ENCODE data around the gene SCMH1.
"Not testable (repeated sequence)": the region's sequence is repeated elsewhere in the genome, so short reads cannot be mapped to it uniquely, and the experiment has no call there.

SCMH1 gene

DNA sequence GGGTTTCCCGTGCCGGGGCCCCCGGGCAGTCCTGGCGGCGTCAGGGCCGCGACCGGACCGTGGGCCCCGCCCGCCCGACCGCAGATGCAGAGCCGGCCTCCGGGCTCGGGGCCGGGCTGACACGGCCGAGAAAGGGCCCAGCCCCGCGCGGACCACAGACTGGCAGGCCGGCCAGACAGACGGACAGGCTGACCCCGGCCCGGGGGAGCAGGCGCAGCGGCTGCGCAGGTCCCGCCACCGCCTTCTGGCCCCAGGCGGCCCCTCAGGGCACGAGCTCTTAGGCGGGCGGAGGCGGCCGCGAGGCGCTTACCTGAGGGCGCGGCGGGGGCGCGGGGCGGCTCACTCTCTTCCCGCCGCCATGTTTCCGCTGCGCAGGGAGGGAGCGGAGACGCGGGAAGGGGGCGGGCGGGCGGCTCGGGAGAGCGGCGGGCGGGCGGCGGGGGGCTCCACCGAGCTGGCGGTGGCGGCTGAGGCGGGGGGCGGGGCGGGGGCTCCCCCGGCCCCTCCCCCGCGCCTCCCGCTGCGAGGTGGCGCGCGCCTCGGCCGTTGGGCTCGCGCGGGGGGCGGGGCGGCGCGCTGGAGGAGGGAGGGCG is at the start of gene SCMH1:
Gene SCMH1 (minus strand): TSS at position 558 of the 593 bp plus-strand sequence. CDS start 56,173 bp downstream, outside the sequence.
- peak; percentile 43 for DNase-seq (ENCODE audit: low spot score)

DNA sequence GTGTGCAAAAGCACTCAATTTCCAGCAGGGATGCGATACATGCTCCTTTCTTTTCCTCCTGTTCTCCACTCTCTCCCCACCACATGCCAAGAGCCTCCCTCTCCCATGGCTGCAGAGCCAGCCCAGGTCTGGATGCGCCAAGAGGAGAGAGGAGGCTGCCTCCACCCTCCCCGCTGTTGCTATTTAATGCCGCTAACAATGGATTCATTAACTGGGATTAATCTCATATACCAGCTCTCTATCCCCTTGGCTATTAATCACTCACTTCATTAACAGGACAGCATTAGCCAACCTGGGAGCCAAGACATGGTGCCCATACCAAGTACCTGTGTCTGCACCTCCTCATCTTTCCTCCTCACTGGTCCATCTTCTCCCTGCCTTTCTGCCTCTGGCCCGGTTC is 49.1 kb upstream of the SCMH1 start:
- no peak for DNase-seq (ENCODE audit: low spot score)

DNA sequence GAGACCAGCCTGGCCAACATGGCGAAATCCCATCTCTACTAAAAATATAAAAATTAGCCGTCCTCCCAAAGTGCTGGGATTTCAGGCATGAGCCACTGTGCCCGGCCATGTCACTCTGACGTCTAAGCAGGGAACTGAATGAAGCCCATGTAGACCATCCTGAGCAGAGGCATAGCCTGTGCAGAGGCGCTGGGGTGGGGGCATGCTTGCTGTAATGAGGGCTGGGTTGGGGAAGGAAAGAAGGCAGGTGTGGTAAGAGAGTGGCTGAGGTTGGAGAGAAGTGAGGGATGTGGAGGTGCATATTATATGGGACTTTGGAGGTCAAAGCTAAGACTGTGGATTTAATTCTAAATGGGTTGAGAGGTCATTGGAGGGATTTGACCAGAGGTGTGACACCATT is 47.1 kb upstream of the SCMH1 start:
- no peak for DNase-seq (ENCODE audit: low spot score)

DNA sequence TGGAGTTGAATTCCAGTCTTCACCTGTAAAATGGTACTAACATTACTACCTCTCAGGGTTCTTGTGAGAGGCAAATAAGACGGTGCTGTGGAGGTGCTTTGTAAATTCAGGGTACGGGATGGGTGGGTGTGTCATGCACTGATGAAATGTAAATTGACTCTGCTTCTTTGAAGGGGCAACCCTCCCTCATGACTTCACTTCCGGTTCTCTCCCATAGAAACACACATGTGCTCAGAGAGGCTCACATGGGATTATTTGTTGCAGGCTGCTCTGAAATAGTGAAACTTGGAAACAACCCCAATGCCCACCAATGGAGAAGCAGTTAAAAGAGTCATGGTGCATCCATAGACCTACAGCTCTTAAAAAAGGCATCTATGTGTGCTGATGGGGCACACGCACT is 44.9 kb upstream of the SCMH1 start:
- DNase-seq (ENCODE audit: low spot score), result no peak

DNA sequence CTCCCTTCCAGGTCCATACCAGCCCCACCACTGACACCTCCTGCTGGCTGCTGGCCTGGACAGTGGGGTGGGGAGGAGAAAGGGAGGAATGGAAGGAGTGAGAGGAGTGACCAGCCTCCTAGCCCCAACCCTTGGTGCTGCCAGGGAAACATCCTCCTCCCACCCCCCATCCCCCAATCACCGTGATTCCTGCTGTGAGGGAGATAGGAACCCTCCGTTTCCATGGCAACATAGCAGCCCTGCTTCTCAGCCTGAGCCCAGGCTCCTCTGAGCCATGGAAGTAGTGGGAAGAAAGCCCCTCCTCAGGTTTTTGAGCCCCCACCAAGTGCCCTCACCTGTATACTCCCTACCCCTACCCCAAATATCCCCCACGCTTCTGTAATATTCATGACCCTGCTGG is 44.4 kb upstream of the SCMH1 start:
- DNase-seq (ENCODE audit: low spot score), result no peak

DNA sequence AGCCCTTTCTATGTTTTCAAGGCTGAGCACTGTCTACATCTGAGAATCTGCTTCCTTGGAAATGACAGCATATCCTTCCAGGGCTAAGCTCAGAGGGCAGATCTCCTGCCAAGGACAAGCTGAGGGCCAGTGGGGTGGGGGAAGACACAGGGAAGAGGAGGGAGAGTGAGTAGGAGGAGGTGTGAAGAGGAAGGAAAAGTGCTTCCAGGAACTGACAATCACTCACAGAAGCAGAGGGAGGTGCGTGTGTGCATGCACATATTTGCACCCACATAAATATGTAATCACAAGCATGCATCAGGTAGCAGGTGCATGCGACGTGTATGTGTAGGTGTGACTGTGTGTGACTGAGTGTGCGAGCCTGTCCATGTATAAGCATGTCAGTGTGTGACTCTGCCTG is 43.7 kb upstream of the SCMH1 start:
- DNase-seq (ENCODE audit: low spot score), result no peak

DNA sequence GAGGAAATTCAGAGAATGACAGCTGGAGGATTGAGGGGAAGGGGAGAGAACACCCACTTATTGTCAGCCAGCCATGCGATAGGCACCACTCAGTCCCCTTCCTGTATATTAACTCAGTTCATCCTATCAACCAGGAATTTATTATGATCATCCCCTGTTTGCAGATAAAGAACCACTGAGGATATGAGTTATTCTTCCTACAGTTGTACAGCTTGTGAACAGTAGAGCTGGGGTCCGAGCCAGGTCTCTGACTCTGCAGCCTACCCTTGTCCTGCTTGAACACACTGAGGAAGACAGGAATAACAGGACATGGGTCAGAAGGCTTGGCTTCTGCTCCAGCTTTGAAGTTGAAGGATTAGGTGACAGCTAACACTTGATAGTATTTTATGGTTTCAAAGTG is 42.0 kb upstream of the SCMH1 start:
- DNase-seq (ENCODE audit: low spot score), result no peak

DNA sequence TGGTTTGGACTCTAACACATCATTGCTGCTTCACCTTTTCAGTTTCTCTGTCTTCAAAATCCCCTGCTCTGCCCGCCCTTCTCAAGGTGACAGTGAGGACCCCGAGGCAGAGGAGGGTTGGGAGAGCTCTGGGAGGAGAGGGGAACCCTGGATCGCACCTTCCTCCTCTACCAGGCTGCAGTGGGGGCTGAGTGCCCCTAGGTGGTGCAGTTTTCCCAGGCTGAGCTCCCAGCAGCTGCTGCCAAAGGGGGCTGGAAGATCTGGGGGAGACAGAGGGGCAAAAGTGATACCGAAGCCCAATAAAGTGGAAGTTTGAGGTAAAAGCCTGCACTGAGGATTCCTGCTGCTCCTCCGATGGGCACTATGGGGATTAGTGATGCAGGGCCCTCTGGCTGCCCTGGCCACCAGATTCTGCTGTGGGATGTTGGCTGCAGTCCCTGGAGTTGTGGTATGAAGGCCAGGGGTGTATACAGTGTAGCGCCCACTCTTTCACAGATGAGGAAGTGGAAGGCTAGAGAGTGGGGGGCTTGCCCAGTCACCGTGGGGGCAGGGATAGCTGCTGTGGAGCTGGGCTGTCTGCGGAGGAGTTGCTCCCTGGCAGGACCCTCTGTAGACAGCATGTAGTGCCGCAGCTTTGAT is 40.7 kb upstream of the SCMH1 start:
- DNase-seq (ENCODE audit: low spot score), result peak; percentile 9

DNA sequence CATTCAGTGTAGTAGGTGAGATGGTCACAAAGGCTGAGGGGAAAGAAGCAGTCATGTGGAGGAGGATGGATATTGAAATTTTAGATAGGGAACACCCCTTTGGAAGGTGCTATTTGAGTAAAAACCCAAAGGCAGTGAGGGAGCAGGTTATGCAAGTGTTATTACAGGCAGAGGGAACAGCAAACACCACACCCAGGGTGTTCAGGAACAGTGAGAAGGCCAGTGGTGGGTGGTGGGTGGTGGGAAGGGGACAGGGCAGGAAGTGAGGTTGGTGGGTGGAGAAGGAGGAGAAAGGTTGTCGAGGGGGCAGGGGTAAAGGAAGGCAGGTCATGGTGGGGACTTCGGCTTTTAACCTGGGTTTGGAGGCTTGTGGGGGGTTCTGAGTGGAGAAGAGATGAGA is 39.2 kb upstream of the SCMH1 start:
- no peak for DNase-seq (ENCODE audit: low spot score)

DNA sequence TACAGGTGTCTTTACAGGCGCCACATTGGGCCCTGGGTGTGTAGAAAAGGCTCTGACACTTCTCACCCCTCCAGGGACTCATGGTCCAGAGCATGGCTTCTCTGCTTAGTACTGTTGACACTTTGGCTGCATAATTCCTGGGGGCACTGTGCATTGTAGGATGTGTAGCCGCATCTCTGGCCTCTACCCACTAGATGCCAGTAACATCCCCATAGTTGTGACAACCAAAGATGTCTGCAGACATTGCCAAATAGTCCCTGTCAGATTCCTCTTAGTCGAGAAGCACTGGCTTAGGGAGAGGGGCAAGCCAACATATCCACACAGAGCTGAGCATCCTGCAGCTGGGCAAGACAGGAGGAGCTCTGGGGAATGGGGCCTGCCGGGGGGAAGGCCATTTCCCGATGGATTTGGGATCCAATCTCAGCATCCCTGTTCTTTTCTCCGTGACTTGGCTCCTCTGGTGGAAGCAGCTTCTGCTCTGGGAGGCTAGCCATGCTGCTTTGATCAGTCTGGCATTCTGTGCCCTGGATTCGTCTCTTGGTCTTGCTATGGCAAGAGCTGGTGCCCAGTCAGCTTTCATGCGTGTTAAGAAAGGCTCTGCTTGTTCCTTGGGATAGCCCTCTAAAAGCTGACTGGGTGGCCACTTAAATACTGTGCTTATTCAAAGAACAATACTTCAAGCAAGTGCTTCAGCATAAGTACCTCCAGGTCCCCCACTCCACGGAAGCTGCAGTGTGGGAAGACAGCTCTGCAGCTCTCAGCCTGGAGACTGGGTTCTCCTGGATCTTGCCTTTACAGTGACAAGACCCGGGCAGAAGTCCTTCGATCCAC is 38.3 kb upstream of the SCMH1 start:
- DNase-seq (ENCODE audit: low spot score), result no peak

DNA sequence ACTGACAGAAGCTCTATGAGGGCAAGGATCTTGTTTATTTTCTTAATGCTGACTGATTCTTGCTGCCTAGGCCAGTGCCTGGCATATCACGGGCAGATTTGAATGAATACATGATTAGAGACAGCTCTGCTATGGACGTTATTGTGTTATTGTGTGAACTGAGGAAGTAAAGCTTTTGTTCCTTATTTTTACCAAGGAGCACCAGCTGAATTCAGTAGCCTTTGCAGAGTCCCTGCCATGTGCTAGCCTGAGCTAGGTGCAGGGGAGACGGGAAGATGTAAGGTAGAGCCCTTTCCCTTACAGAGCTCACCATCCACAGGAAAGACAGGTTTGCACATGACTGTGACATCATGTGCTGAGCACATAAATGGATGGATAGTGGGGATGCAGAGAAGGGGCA is 36.0 kb upstream of the SCMH1 start:
- no peak for DNase-seq (ENCODE audit: low spot score)

DNA sequence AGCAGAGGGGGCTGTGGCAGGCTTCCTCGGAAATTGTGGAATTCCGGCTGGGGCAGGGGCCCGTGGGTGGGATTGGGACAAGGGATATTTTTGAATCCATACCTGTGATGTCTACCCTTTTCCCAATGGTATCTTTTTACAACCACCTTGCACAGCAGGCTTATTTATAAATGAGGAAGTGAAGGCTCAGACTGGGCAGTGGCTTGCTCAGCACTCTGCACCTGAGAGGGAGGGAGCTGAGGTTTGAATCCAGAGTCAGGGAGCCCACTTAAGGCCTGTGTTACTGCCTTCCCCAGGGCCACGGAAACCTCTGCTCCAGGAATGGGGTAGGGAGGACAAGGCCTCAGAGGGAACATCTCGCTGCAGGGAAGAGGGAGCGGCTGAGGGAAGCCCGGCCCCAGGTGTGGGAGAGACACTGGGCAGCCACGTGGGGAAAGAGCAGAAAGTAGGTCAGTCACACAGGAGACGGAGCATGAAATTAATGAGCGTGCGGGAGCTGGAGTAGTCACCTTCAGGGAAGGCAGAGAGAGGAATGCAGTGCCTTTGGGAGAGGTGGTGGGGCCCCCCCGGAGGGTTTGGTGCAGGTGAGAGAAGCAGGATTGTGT is 35.4 kb upstream of the SCMH1 start:
- no peak for DNase-seq (ENCODE audit: low spot score)

DNA sequence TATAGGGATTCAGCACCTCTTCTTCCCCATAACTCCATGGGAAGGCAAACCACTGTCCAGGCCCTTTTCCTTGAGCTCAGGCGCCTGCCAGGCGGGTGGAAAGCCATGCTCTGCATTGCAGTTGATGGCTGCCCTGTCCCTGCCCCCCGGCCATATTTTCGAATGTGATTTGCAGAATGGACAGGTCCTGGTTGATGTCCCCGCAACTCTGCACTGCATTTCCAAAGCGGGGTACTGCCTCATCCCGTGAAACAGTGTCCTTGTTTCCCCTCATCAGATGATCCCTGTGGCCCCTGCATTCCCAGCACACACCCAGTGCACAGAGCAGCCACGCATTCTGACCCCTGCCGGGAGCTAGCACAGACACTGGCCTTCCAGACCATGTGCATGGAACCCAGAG is 33.7 kb upstream of the SCMH1 start:
- DNase-seq (ENCODE audit: low spot score), result no peak

DNA sequence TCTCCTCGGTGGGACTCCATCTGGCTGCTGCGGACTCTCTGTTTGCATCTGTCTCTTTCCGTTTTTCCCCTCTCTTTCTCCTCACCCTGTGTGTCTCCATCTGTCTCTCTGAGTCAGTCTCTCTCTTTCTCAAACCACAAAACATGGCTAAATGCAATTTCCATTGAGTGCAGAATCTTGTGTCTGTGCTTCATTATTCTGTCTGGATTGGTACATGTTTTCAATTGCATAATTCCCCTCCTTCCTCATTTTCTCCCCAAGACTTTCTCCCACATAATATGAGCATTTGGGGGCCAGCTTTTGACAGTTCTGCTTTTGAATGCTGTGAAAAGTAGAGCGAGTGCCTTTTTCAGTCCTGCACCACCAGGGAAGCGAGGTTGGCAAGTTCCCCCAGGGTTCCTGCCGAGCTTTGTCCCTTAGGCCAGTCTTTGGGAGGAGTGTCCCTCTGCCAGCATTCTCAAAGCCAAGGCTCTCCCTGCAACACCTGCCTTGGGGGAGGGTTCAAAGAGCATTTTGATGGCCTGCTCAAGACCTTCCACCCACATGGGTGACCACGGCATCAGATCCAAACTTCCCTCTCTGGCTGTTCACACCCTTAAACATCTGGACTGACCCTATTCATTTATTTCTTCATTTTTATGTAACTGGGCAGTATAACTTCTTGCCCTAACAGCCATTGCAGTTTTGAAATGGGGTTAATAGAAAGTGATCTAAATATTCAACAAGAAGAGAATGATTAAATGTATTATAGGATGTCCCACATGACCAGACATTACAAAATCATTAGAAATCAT is 32.8 kb upstream of the SCMH1 start:
- DNase-seq (ENCODE audit: low spot score), result no peak

DNA sequence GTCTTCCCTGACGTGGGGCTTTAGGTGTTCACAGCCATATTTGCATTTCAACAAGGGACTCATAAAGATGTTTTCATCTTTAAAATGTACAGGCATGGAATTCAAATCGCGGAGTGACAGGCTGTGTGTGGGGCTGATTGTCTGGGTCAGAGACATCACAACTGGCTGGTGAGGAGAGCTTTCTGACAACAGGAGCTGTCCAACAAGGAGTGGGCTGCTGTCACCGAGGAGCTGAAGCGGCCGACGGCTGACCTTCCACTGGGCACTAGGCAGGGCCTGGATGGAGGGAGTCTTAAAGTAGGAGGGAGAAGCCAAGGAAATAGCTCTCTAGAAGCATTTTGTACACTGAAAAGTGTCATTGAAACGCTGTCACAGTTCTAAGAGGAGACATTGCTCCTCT is 30.5 kb upstream of the SCMH1 start:
- no peak for DNase-seq (ENCODE audit: low spot score)

DNA sequence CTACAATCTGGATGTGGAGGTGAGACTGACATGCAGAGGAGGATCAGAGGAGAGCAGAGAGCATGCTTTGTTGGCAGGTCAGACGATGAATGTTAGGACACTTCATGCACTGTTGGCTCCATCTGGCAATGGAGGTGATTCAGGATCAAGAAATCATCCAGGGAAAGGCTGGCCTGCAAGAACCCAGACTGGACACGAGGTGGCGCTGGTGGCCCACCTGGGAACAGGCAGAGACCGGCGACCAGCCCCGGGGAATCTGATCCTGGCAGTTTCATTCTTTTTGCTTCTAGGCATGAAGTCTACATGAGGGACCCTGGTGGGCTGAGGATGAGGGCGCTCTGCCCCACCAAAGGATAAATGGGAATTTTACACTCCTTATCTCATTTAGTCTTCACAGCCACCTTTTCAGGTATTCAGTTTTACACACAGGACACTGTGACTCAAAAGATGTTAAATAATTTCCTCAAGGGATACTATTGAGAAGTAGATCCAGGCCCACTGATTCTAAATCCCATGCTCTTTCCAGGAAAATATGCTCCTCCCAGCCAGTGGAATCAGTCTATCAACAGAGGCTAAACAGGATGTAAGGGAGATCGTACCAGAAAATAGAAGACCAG is 26.2 kb upstream of the SCMH1 start:
- peak; percentile 61 for DNase-seq (ENCODE audit: low spot score)

DNA sequence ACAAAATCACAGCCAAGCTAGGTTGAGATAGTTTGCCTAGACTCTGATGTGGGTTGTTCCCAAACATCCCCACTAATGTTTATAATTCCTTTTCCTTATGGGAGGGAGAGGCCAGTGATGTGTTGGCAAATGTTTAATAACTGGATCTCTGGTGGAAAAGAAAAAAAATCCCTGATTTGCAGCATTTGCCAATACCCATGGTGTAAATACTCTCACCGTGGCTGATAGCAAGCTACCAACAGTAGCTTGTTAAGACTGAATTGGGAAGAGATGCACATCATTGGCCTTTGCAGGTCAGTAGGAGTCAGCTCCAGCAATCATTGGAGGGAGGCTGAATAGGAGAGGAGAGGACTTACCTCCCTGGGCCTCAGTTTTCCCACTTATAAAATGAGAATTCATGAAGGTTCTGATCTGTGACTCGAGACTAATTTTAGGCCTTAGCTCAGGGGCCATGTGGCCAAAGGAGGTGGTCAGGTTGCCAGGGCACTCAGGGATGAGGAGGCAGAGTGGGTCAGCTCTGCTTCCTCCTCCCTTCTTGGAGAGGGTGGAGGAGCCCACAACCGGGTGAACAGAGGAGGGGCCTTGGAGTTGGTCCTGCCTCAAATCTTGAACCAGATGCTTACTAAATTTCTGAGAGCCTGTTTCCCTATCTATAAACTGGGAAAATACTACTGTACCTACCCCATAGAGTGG is 20.0 kb upstream of the SCMH1 start:
- no peak for DNase-seq (ENCODE audit: low spot score)

DNA sequence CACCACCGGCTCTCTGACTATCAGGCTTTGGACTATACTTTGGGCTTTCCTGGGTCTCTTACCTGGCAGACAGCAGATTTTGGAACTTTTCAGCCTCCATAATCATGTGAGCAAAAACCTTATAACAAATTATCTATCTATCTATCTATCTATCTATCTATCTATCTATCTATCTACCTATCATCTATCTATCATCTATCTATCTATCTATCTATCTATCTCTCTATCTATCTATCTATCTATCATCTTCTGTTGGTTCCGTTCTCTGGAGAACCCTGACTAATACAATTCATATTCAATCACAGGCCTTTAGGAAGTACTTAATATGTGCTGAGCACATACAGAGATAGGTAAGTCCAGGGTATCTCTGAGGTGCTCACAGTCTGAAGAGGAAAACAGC is 18.7 kb upstream of the SCMH1 start:
- DNase-seq (ENCODE audit: low spot score), result no peak

DNA sequence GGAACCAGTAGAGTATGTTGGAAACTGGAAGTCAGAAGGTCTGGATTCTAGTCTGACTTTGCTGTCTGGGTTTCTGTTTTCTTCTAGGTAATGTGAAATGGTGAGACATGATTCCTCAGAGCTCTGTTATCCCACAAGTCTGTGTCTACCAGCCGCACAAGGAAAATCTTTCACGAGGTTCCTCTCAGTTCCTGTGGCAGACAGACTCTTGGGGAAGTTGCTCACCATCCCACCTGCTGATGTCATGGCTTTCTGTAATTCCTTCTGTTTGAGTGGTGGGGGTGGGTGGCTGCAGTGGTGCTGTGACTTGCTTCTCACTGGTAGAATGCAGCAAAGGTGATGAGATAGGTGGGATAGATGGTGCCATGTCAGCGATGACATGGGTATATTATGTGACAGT is 17.1 kb upstream of the SCMH1 start:
- no peak for DNase-seq (ENCODE audit: low spot score)

DNA sequence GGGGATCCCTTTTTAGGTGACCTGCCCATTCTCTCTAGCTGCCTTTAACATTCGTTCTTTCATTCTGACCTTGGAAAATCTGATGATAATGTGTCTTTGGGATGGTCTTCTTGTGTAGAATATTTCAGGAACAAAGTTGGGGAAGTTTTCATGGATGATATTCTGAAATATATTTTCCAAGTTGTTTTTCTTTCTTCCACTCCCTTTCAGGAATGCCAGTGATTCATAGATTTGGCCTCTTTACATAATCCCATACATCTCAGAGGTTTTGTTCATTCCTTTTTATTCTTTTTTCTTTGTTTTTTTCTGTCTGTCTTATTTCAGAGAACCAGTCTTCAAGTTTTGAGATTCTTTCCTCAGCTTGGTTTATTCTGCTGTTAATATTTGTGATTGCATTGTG is 13.9 kb upstream of the SCMH1 start:
- no peak for DNase-seq (ENCODE audit: low spot score)

DNA sequence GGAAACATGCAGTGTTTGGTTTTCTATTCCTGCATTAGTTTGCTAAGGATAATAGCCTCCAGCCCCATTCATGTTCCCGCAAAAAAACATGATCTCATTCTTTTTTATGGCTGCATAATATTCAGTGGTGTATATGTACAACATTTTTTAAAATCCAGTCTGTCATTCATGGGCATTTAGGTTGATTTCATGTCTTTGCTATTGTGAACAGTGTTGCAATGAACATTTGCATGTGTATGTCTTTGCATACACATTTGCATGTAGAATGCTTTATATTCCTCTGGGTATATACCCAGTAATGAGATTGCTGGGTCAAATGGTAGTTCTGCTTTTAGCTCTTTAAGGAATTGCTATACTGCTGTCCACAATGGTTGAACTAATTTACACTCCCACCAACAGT is 9.0 kb upstream of the SCMH1 start:
- DNase-seq (ENCODE audit: low spot score), result not testable (repeated sequence)
